Cardiac muscle cell (in vitro differentiated cells and primary cell): ENCODE results near the gene TRIM14. TPM values are rescaled to one million over a fixed set of nuclear protein-coding genes. Genes with fewer than 3 reads are reported as not detected.
A peak's percentile ranks its signal among the peaks of the same experiment; 100 is the strongest.
"Not testable (repeated sequence)": the region's sequence is repeated elsewhere in the genome, so short reads cannot be mapped to it uniquely, and the experiment has no call there.

Experiments
- DNase-seq, 2 donors: peaks; one replicate each; pipeline versions ENCODE4 v3.0.0 to v3.0.0-alpha.2; 2010 to 2017; ENCODE audit warnings: low read depth in 1 of 2, low spot score in 1 of 2
- H3K27ac ChIP-seq: fragments of 200-600 bp; sonication (generic); 2 replicates; pipeline ENCODE4 v1.5.1; 2016
- H3K27me3 ChIP-seq: fragments of 200-600 bp; sonication (generic); 2 replicates; pipeline ENCODE4 v1.6.0; 2016; ENCODE audit warnings: control low read depth
- H3K36me3 ChIP-seq: fragments of 200-600 bp; sonication (generic); 2 replicates; pipeline ENCODE4 v1.5.1; 2016; ENCODE audit warnings: control low read depth
- H3K4me1 ChIP-seq: fragments of 200-600 bp; sonication (generic); 2 replicates; pipeline ENCODE4 v1.8.1; 2017; ENCODE audit warnings: low read depth, mild to moderate bottlenecking, mixed run types
- H3K4me3 ChIP-seq: fragments of 200-600 bp; sonication (generic); 2 replicates; pipeline ENCODE4 v1.5.1; 2016; ENCODE audit warnings: mild to moderate bottlenecking
- H3K9me3 ChIP-seq: fragments of 200-600 bp; sonication (generic); 2 replicates; pipeline ENCODE4 v1.5.1; 2017; ENCODE audit warnings: low read depth, mild to moderate bottlenecking, control low read depth
- polyA plus RNA-seq: library from polyadenylated mRNA; unstranded; fragments of >200 nt; fragmentation: Nextera tagmentation; extraction: Ambion mirVana; gene quantifications from 2 replicates; pipeline ENCODE4 v1.2.1, GENCODE V29; 2016
- total RNA-seq: library from RNA; depleted of rRNA; stranded (reverse); fragments of >200 nt; gene quantifications from 2 replicates; pipeline ENCODE4 v1.2.3, GENCODE V29; 2016
- TF ChIP-seq, protein P1 (sequence below): IDR thresholded peaks from 2 replicates; pipeline ENCODE4 v1.5.1; 2012; ENCODE audit warnings: low read depth, mild to moderate bottlenecking, low read length

Gene TRIM14
- total and polyA plus RNA-seq, 2 experiments from 2014 or later = 0.57 to 1.5 TPM

DNA sequence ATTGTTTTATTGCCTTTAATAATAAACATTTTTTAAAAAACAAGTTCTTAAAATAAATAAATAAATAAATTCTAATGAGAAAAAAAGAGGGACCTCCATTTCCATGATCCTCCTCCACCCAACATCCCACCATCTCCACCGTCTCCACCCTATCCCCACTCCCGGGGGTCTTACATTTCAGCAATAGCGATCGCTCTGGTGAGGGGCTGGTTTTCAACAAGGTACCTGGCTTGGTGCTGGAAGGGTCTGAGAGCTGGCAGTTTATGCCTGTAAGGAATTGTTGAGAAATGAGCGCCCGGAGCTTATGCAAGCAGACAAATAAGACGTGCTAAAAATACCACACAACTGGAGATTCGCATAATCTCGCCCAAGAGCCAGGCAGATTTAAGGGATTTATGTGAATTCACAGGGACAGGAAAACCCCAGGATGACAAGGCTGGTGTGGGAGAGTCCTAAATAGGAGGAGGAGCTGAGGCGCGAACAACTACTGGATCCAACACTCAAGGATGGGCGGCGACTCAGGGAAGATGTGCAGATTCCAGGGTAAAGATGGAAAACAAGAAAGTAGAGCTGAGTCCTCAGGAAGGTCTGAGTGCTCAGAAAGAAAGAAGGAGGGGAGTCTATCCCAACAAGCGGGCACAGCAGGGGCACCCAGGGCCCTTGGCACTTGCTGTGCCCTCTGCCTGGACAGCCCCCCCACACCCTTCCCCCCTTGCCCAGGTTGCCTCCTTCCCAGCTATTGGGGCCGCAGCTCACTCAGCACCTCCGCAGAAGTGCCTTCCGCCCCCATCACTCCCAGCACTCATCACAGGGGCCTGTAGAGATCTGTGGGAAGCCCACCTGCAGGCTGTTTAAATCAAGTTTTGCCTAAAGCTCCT is 27.0 kb downstream of the TRIM14 start:
- H3K36me3 ChIP-seq = no peaks in the 10 kb centered on the region
- H3K9me3 ChIP-seq = no peaks in the 10 kb centered on the region
- H3K27me3 ChIP-seq = peaks cover 2% of the 10 kb centered on the region
- H3K27ac ChIP-seq = no peak overlapping the region
- no peak overlapping the region for H3K4me3 ChIP-seq
- DNase-seq = peak in 1 of 2 donors; percentile 72
- TF ChIP-seq, protein P1, sequence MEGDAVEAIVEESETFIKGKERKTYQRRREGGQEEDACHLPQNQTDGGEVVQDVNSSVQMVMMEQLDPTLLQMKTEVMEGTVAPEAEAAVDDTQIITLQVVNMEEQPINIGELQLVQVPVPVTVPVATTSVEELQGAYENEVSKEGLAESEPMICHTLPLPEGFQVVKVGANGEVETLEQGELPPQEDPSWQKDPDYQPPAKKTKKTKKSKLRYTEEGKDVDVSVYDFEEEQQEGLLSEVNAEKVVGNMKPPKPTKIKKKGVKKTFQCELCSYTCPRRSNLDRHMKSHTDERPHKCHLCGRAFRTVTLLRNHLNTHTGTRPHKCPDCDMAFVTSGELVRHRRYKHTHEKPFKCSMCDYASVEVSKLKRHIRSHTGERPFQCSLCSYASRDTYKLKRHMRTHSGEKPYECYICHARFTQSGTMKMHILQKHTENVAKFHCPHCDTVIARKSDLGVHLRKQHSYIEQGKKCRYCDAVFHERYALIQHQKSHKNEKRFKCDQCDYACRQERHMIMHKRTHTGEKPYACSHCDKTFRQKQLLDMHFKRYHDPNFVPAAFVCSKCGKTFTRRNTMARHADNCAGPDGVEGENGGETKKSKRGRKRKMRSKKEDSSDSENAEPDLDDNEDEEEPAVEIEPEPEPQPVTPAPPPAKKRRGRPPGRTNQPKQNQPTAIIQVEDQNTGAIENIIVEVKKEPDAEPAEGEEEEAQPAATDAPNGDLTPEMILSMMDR = no peak
- no peaks in the 10 kb centered on the region for H3K4me1 ChIP-seq

DNA sequence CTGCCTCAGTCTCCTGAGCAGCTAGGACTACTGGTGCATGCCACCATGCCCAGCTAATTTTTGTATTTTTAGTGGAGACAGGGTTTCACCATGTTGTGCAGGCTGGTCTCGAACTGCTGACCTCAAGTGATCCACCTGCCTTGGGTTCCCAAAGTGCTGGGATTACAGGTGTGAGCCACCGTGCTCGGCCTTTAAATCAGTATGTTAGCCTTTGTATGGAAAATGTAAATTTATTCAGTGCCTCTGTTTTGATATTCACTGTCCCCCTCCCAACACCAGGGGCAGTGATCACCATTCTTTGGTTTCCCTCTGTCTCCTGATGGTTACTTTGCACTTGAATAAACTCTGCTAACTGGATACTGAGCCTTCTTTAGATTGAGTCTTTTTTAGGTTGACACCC is 28.3 kb downstream of the TRIM14 start:
- not testable (repeated sequence) for H3K27ac ChIP-seq, H3K9me3 ChIP-seq, H3K4me3 ChIP-seq, H3K27me3 ChIP-seq, DNase-seq, H3K36me3 ChIP-seq
- peaks cover 10% of the 10 kb centered on the region for H3K4me1 ChIP-seq
- TF ChIP-seq, protein P1 = peak; percentile 3

DNA sequence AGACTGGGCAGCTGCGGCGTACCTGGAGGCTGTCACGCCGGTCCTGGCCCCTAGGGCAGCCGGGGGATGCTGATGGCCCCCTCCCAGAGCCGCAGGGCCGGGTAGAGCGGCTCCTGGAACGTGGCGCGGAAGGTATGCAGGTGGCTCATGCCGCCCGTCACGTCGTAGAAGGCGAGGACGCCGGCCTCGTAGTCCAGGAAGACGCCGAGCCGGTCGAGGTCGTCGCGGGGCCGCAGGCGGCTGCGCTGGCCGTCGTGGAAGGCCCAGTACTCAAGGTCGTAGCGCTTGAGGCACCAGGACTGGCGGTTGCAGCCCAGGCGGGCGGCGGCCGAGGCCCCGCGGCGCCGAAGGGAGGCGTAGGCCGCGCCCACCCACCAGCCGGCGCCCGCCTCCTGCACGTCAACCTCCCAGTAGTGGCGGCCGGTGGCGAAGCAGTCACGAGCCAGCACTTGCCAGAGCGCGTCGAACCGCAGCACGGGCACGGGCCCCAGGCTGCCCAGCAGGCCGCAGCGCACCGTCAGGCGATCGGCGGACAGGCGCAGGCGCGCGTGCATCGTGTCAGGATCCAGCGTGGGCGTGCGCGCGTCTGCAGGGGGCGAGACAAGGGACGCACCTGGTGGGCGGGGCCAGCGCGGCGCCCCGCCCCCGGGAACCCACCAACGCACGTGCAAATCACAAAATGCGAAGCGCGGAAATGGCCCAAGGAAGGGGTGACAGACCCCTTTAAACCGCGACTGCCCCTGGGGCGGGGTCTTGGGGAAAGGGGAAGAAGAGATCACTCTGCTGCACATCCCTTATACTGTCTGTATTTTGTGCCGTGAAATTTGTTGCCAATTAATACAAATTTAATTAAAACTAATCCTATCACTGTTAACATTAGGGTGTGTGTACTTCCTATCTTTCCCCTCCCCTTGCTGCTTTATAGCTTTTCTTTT is 31.3 kb downstream of the TRIM14 start:
- Histone ChIP-seq H3K27me3 (peaks cover 2% of the 10 kb centered on the region), H3K36me3 (no peaks in the 10 kb centered on the region), H3K9me3 (no peaks in the 10 kb centered on the region), H3K27ac (no peak overlapping the region), H3K4me3 (no peak overlapping the region), H3K4me1 (peaks cover 16% of the 10 kb centered on the region)
- peak; percentile 55 to 81 for DNase-seq
- TF ChIP-seq, protein P1 = no peak

DNA sequence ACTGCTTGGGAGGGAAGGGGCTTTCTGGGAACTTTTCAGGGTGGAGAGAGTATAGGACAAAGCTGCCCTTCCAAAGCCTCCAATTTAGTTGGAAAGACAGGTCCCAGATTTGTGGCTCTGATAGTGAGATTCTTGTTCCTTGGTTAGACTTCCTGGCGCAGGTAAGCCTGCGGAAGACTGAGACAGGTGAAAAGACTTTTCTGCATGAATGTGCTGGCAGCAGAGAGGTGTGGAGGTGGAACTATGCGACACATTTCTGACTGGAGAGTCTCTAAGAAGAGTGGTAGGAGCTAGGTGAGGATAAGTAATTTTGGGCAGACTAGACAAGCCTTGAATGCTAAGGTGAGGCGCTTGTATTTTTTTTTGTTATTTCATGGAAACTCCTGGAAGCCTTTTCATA is 32.6 kb downstream of the TRIM14 start:
- Histone ChIP-seq H3K4me1 (peaks cover 16% of the 10 kb centered on the region), H3K27me3 (peaks cover 2% of the 10 kb centered on the region), H3K4me3 (no peak overlapping the region), H3K27ac (peak overlapping the region; percentile 74), H3K9me3 (no peaks in the 10 kb centered on the region), H3K36me3 (peaks cover 5% of the 10 kb centered on the region)
- TF ChIP-seq, protein P1 = no peak
- no peak for DNase-seq

DNA sequence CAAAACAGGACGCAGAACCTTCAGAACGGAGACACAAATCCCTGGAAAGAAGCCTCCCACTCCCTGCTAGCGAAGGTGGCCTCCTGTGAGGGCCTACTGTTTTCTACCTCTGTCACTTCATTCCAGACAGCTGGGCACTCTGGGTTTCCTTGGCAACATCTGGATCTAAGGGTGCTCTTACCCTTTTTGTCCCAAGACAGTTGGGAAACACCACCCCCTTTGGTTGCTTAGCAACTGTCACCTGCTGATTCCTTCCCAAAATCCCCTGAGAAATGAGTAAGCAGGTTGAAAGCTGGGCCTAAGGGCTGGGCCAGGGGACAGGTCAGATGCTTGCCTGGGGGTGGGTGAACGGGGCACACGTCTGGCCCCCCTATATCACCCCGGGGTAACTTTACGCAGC is 33.1 kb downstream of the TRIM14 start:
- TF ChIP-seq, protein P1 = no peak
- H3K27me3 ChIP-seq = peaks cover 2% of the 10 kb centered on the region
- DNase-seq = peak in 1 of 2 donors; percentile 65
- H3K27ac ChIP-seq = peak overlapping the region; percentile 74
- H3K4me1 ChIP-seq = peaks cover 16% of the 10 kb centered on the region
- peaks cover 8% of the 10 kb centered on the region for H3K36me3 ChIP-seq
- H3K4me3 ChIP-seq = no peak overlapping the region
- H3K9me3 ChIP-seq = no peaks in the 10 kb centered on the region
